Erythroblast (primary cell): Measurements from ENCODE around the gene SIK2.

Source experiments
- GATA1 ChIP-seq: IDR thresholded peaks from 2 replicates; pipeline ENCODE4 v1.6.1; 2011; ENCODE audit warnings: low read depth, mild to moderate bottlenecking, control low read depth, low read length, moderate library complexity
- POLR2A ChIP-seq: IDR thresholded peaks from 2 replicates; pipeline ENCODE4 v1.6.1; 2011; ENCODE audit warnings: mild to moderate bottlenecking, low read length

- TF ChIP-seq POLR2A, result no peak
- TF ChIP-seq GATA1, result no peak
Measured at GRCh38 chr11:111560800-111561199, 41.4 kb upstream of the SIK2 start.
